HG03558 (cell line): Measurements from ENCODE around the gene CDC42BPG.

Experiments used
- ATAC-seq: cut with Tn5 transposase; IDR thresholded peaks from one replicate; pipeline ENCODE4 v1.9.1; 2021; ENCODE audit warnings: moderate number of reproducible peaks; ENCODE audit not compliant: unreplicated experiment; ENCODE audit errors: extremely low read depth

CDC42BPG gene

DNA sequence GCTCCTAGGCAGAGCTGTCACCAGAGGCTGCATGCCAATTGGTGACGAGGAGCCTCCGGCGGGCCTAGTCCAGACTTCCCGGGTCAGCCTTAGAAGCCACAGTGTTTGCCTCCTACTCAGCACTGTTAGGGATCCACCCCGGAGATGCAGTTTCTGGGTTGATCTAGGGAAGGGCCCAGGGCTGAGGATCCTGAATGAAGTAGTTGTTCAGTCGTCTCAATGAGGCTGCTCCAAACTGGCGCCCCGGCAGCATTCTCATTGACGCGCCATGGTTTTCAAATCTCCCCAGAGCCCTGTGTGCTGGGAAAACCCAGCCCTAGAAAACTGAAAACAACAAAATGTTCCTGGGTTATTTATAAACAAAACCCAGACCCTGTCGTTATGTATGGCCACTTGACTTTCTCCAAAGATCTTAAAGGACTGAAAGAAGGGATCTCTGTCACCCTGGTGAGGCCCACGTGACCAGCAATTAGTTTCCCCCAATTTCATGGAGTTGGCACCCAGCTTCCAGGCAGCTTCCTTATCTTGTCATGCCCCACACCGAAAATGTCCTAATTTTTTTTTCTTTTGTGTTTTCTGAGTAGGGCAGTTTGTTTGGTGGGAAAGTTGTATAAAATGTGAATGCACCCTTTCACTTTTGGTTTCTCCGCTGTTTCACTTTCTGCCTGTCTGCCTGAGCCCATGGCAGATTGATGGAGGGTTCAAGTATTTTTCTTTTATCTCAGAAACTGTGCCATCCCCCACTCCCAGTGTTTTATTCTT, 36.0 kb upstream of the CDC42BPG start:
- no peak for ATAC-seq

- ATAC-seq = no peak
These were observed 34.9 kb upstream of the CDC42BPG start for GRCh38 chr11:64879244-64879900.

DNA sequence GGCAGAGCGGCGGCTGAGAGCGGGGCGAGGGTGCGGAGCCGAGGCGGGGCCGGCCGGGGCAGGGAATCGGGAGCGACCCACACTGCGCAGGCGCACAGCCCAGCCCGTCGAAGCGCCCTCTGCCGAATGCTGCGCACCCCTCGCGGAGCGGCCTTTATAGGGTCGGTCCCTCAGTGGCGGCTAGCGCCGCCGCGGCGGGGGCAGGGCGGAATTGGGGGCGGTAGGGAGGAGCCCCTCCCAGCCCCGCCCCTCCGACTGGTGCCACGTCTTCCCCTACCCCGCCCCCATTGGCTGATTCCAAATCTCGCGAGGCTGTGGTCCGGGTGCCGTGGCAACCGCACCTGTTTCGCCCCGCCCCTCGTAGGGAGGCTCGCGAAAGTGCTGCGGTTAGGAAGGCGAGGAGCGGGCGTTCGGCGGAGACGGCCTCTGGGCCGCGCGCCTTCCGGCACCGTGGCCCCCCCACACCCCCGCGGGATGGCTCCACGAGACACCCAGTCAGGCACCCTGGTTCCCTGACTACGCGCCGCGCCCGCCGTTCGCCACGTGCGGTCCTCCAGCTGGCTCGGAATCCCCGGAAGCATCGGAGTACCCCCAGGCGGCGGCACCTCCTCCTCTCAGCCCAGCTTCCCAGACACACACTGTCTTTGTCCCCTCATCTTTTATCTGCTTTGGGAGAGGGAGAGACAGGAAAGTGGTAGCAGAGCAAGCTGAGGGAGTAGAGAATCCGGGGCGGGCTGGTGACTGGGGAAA, 34.2 kb upstream of the CDC42BPG start, which contains the start of gene EHD1:
EHD1 (minus strand) TSS at position 128 of the 750 bp plus-strand sequence. CDS start 157 bp downstream, outside the sequence.
- peak; percentile 43 for ATAC-seq

- ATAC-seq = no peak
These were observed 33.7 kb upstream of the CDC42BPG start for GRCh38 chr11:64878223-64878493.

DNA sequence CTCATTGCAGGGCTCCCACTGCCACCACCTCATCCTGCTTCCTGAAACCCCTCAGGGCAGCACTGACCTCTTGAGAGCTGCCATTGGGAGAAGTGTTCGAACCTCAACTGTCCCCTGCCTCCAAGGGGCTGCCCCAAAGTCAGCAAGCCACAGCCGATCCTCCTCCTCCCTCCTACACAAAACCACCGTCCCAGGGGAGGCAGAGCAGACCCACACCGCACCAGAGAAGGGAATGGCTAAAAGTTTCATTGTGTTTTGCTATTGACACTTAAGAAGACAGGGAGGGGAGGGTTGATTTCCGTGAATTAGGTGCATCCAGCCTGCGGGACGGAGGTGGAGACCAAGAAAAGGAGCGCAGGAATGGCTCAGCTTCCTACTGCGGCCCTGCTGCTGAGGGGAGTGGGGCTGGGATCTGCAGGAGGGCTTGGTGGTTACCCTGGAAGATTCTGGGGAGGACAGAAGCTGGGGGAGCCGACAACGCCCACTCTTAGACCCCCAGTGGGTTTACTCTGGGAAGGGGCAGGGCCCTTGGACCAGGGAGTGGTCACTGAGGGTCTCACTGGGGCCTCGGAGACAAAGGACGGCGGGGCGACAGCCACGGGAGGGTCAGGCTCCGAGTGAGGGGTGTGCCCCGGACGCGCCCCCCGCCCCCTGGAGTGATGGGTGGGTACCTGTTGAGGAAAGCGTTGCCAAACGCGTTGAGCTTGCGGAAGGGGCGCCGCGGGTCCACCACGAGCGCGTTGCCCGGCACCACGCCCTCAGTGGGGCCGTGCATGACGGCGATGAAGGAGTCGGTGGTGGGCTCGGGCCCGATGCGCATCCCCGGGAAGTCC, 33.2 kb upstream of the CDC42BPG start:
- ATAC-seq = no peak

GRCh38 chr11:64876835-64877341, 32.4 kb upstream of the CDC42BPG start:
- ATAC-seq = no peak

DNA sequence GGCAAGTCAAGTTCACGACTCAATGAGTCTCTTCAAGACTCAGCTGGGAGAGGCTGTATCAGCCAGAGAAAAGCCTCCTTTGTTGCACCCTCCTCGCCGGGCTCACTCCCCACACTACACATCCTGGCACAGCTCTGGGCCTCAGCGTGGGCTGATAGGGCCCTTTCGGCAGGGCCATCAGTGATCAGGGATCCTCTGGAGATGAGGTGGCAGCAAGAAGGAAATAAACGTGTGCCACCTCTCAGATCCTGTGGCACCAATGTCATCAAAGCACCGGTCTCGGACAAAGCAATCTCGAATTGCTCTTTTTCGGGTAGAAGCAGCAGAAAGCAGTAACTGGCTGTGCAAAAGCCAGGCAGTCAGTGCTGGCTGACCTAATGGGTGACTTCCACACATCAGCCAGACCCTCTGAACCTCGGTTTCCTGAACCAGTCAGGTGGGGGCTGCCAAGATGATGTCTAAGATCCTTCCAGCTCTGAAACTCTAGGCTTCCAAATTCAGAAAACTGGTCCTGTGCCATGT, 31.8 kb upstream of the CDC42BPG start:
- ATAC-seq = no peak

DNA sequence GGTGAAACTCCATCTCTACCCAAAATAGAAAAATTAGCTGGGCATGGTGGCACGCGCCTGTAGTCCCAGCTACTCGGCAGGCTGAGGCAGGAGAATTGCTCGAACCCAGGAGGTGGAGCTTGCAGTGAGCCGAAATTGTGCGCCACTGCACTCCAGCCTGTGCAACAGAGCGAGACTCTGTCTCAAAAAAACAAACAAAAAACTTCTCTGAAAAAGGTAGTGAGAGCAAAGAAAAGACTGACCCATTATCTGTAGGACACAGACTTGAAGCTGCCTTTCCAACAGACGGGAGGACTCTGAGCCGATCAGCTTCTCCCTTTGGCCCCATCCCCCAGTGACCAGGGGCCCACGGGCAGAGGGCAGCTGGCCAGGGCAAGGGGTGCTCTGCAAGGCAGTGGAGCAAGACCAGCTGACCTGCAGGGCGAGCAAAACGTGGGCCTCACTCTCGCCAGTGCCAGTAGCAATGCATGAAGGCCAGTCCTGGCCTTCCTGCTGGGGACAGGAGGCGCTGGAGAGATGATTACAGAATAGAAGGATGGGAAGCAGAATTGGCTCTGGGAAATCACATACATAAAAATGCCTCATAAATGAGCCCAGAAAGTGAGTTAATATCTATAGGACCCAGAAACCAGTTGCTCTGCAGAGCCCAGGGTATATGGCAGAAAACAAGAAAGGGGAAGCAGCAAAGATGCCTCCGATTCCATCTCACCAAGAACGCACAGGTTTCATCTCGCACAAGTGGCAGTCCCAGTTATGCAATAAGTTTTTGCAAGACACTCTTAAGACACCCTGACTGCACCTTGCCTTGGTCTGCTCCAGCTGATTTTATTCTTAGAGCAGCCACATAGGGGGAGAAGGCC, 31.1 kb upstream of the CDC42BPG start:
- ATAC-seq = no peak

DNA sequence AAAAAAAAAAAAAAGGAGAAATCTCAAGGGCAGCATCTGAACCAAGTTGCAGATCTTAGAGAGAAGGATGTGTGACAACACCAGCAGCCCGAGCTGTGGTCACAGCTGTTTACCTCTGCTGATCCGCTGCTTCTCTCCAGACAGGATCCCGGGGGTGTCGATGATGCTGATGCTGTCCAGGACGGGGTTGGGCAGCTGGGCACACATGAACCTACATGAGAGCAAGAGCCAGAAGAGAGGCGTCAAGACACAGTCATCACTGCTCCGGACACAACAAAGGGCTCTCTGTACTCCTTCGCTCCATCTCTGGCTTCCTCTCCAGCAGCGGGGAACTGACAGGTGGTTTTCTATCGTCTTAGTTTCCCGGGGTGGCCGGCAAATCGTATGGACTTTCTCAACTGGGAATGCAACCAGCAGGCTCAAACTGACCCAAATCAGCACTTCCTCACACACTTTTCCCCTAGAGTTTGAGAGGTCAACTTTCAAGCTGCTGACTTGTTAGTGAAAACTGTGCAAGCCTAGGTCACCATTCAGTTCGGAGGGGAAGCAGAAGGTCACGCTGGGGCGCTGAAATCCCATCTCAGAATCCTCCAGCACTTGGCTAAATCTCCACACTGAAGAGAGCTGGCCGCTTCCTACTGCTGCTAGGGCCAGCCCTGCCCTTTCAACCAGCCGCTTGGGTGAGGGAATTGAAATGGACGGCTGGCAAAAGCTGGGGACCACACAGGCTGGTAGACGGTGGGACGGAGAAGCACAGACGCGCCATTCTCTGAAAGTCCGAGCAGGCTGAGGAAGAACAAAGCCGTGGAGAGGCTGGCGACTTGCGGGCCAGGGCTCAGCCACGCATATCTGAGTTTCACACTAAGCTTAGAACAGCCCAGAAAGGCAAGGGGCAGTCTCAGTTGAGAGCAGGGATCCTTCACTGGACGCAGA, 30.1 kb upstream of the CDC42BPG start:
- no peak for ATAC-seq

DNA sequence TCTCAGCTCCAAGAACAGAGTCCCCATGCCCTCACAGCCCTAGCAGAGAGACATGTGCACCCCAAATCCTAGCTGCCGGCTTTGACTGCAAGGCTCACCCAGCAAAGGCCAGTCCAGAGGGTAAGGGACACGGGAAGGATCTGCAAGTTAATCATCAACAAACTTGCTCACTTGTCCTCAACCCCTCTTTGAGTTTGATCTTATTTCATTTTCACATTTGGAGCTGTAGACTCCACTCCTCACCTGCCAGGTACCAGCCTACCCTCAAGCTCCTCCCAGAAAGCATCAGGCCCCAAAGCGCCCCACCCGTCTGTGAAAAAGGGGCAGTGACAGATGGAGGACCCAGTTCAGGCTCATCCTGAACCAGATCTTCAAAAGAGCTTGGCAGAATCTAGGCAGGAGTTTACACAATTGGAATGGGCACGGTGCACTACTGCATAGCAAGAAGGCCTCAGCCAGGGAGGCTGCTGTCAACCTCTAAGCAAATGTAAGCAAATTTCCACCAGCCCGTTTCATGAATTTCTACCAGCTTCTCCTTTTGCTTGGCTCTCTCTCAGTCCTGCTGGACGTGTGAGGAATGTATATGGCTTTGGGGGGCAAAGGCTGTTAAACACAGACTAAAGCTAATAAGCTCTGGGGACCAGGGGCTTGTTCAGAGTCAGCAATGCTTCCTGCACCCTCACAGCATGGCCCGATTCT, 28.5 kb upstream of the CDC42BPG start:
- no peak for ATAC-seq

- ATAC-seq = no peak
These were observed 27.0 kb upstream of the CDC42BPG start for GRCh38 chr11:64871492-64871891.

DNA sequence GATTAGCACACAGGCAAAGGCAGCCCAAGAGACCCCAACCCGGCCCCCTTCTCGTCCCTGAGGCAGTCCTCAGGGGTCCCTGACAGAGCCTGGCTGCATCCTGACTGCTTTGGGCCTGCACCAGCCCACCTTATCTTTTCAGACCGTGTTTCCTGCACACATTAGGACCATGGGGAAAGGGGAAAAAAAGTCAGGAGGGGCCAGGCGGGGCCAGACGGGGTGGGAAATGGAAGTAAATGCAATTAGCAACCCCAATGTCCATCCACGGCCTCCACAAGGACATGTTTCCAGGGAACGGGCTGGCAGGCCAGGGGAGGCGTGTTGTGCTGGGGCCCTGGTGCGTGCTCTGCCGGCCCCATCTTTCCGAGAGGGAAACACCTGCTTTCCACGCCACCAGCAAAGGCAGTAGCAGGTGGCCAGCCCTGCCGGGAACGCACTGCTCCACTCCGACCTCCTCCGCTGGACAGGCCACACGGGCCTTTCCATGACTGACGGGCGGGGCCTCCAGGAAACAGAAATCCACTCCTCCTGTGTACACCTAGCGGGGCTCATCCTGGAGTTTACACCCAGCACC, 26.5 kb upstream of the CDC42BPG start:
- no peak for ATAC-seq

DNA sequence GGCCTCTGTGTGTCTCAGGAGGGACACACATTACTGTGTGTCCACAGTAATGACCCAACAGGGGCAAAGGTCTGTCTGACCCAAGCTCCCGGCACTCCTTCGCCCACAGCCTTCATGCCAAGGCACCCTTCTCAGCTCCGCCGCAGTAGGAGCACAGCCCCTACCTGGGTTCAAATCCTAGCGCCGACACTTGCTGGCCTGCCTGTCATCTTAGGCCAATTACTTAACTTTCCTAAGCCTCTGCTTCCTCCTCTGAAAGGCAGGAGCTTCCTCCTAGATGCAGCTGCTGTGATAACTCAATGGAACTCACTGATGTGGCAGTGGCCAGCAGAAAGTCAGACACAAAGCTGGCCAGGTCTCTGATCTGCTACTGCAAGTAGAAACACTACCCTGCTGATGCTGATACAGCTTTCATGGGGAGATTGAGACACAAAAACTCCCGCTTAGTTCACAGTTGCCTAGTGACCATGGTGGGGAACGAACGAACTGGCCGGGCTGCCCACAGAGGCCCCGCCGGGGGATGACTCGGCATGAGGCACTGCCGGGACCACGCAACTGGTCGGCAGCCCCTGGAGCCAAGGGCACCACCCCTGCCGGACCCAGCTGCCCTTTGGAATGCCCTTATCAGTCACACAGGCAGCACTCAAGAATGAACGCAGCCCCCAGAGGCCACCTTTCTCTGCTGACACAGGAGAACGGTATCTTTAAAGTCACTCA, 25.9 kb upstream of the CDC42BPG start:
- no peak for ATAC-seq

DNA sequence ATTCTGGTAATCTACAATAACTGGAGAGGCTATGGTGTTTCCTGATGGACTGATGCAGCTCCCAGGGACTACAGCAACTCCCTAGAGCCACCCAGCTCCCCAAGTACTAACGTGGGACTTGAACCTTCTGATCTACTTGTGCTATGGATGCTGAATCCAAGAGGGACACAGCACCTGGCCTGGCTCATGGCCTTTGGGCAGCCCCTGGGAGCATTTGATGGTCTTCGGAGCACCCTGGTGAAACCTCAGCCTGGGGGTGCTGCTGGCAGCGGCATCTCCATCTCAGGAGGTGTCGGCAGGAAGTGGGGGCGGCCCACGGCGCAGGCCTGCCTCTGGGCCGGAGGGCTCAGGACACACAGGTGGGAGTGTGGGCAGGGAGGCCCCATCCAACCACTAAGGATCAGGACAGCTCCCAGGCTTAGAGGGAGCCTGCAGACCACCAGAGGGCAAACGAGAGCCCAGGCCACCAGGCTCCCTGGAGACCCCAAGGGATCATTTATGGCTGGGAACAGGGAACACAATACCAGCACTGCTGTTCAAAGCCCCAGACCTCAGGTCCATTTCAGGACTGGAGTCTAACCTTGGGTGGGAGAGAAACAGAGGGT, 25.2 kb upstream of the CDC42BPG start:
- no peak for ATAC-seq

- ATAC-seq = no peak
These were observed 24.6 kb upstream of the CDC42BPG start for GRCh38 chr11:64868904-64869570.
